ENCODE results near the gene PRDX5. TPM values are rescaled to one million over a fixed set of nuclear protein-coding genes. Genes with fewer than 3 reads are reported as not detected.

PRDX5 gene
- total RNA-seq, 2 experiments from 2014 or later: 177 to 217 TPM

DNA sequence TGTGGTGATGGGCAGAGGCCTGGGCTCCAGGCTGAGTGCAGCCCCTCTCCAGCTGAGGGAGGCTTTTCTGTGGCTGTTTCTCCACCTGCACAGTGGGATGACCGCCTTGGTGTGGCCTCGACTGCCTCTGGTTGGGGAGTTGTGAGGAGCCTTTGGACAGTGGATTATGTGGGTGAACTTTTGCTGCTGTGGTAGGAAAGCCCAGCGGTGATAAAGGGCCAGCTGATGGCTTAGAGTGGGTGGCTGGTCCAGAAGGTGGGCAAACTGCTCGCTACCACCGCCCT lies 13.9 kb upstream of the PRDX5 start:
- Histone ChIP-seq H3K4me1 (ENCODE audit: insufficient read depth, low read length, poor library complexity, severe bottlenecking) (peaks cover 32% of the 10 kb centered on the region), H4K20me1 (ENCODE audit: insufficient read depth, low read length) (no peaks in the 10 kb centered on the region), H3K9me3 (ENCODE audit: low read length) (no peaks in the 10 kb centered on the region), H2AFZ (ENCODE audit: low read length) (no peak overlapping the region), H3K4me3 (ENCODE audit: low read depth, low read length, poor library complexity, severe bottlenecking) (peak overlapping the region; percentile 81), H3K4me2 (ENCODE audit: low read length) (peak overlapping the region; percentile 95), H3K27ac (ENCODE audit: low read depth, low read length, poor library complexity, severe bottlenecking) (peak overlapping the region; percentile 96), H3K79me2 (ENCODE audit: insufficient read depth, low read depth, low read length) (peaks cover 21% of the 10 kb centered on the region), H3K9me2 (ENCODE audit: insufficient read depth, low read length) (no peaks in the 10 kb centered on the region), H3K36me3 (ENCODE audit: insufficient read depth, low read length) (peaks cover 18% of the 10 kb centered on the region)
- no peak for DNase-seq (ENCODE audit: low spot score)
- intact Hi-C loops (cut with micrococcal nuclease; ENCODE audit: unreplicated experiment): loop anchor here (1.0 to 10.0 kb wide), 6 partner anchors 19 to 329 kb away; partner anchors contain the start of genes COX8A, FKBP2, GPR137 and STIP1
- TF ChIP-seq, protein P1, sequence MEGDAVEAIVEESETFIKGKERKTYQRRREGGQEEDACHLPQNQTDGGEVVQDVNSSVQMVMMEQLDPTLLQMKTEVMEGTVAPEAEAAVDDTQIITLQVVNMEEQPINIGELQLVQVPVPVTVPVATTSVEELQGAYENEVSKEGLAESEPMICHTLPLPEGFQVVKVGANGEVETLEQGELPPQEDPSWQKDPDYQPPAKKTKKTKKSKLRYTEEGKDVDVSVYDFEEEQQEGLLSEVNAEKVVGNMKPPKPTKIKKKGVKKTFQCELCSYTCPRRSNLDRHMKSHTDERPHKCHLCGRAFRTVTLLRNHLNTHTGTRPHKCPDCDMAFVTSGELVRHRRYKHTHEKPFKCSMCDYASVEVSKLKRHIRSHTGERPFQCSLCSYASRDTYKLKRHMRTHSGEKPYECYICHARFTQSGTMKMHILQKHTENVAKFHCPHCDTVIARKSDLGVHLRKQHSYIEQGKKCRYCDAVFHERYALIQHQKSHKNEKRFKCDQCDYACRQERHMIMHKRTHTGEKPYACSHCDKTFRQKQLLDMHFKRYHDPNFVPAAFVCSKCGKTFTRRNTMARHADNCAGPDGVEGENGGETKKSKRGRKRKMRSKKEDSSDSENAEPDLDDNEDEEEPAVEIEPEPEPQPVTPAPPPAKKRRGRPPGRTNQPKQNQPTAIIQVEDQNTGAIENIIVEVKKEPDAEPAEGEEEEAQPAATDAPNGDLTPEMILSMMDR (conservative IDR thresholded peaks at IDR 0.05; ENCODE audit: low read length): no peak
- no peak for TF ChIP-seq EZH2phosphoT487 (IDR thresholded peaks at IDR 0.05; ENCODE audit: borderline replicate concordance, low read depth, low read length)
- BruUV-seq (replicated peaks): no TSS peak
- ChIA-PET POLR2A (interaction anchor here (0.7 to 2.5 kb wide), 4 partner anchors 14 to 472 kb away, joined by 3 to 11 read pairs (median 3); partner anchors contain the start of genes PRDX5 and TRMT112), CTCF (ENCODE audit: unreplicated experiment) (interaction anchor here (0.5 to 1.9 kb wide), 6 partner anchors 14 to 99 kb away, joined by 3 to 14 read pairs (median 3); partner anchors contain the start of genes FERMT3, FKBP2, PRDX5 and TRMT112)

DNA sequence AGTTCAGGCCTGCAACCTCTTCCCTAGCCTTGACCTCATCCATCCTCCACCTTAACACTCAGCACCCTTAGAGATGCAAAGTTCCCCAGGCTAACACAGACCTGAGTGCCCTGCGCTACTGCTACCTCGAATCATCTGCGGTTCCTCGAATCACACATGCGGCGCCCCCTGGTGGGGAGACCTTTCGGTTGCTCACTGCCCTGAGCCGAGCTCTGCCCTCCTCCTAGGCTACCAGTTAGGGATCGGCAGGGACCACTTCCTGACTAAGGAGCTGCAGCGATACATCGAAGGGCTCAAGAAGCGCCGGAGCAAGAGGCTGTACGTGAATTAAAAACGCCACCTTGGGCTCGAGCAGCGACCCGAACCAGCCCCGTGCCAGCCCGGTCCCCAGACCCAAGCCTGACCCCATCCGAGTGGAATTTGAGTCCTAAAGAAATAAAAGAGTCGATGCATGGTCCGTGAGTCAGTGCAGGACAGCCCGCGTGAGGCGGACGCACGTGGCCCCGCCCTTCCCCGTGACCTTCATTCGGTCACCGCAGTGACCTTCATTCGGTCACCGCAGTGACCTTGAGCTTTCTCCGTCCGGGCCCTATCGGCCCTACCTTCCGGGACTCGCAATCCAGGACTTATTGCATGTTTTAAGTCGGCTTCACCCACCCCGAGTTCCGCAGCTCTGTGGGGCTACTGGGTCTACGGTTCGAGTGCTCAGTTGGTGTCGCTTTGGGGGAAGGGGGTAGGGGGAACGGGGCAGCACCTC lies 13.4 kb upstream of the PRDX5 start:
- TSS peak; percentile 98 for BruUV-seq (replicated peaks)

More for the DNA sequence above, 13.4 kb upstream of the PRDX5 start:
- Histone ChIP-seq H3K4me2 (ENCODE audit: low read length) (peak overlapping the region; percentile 95), H3K9me3 (ENCODE audit: low read length) (no peaks in the 10 kb centered on the region), H4K20me1 (ENCODE audit: insufficient read depth, low read length) (no peaks in the 10 kb centered on the region), H3K4me1 (ENCODE audit: insufficient read depth, low read length, poor library complexity, severe bottlenecking) (peaks cover 32% of the 10 kb centered on the region), H3K4me3 (ENCODE audit: low read depth, low read length, poor library complexity, severe bottlenecking) (peak overlapping the region; percentile 81), H3K36me3 (ENCODE audit: insufficient read depth, low read length) (peaks cover 21% of the 10 kb centered on the region), H2AFZ (ENCODE audit: low read length) (peak overlapping the region; percentile 57; the same call in 1 of the 2 replicates), H3K79me2 (ENCODE audit: insufficient read depth, low read depth, low read length) (peaks cover 24% of the 10 kb centered on the region), H3K27ac (ENCODE audit: low read depth, low read length, poor library complexity, severe bottlenecking) (peak overlapping the region; percentile 96), H3K9me2 (ENCODE audit: insufficient read depth, low read length) (no peaks in the 10 kb centered on the region)
- ChIA-PET CTCF (ENCODE audit: unreplicated experiment) (interaction anchor here (0.5 to 2.1 kb wide), 11 partner anchors 11 to 418 kb away, joined by 3 to 14 read pairs (median 3); partner anchors contain the start of genes FERMT3, FKBP2, PRDX5 and TRMT112), POLR2A (interaction anchor here (0.5 to 2.5 kb wide), 5 partner anchors 13 to 472 kb away, joined by 3 to 11 read pairs (median 3); partner anchors contain the start of genes PRDX5 and TRMT112)
- peak; percentile 95 for DNase-seq (ENCODE audit: low spot score)
- TF ChIP-seq, protein P1 (conservative IDR thresholded peaks at IDR 0.05; ENCODE audit: low read length): peak; percentile 98
- TF ChIP-seq EZH2phosphoT487 (IDR thresholded peaks at IDR 0.05; ENCODE audit: borderline replicate concordance, low read depth, low read length): no peak
- intact Hi-C loops (cut with micrococcal nuclease; ENCODE audit: unreplicated experiment): loop anchor here (1.0 to 10.0 kb wide), 8 partner anchors 13 to 330 kb away; partner anchors contain the start of genes CCDC88B, COX8A, FKBP2 and GPR137
